ENCODE measurements around the gene LONP2.

Gene LONP2

DNA sequence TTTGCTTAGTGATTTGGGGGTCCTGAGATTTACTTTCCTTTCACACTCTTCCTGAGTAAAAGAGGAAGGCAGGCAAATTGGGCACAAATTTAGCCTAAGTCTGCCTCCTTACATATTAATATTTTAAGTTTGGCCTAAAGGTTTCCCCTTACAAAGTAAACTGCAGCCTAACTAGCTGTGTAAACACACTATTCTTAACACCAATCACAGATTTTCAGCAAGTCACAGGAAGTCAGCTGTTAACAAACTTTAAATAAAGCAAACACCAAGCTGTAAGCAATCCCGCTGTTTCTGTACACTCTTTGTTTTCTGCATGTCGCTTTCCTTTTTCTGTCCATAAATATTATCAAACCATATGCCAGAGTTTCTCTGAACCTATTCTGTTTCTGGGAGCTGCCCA lies 48.4 kb downstream of the LONP2 start:
- H3K4me3 ChIP-seq (ENCODE audit: low read depth, low read length): no peak overlapping the region
- TF ChIP-seq, protein P1, sequence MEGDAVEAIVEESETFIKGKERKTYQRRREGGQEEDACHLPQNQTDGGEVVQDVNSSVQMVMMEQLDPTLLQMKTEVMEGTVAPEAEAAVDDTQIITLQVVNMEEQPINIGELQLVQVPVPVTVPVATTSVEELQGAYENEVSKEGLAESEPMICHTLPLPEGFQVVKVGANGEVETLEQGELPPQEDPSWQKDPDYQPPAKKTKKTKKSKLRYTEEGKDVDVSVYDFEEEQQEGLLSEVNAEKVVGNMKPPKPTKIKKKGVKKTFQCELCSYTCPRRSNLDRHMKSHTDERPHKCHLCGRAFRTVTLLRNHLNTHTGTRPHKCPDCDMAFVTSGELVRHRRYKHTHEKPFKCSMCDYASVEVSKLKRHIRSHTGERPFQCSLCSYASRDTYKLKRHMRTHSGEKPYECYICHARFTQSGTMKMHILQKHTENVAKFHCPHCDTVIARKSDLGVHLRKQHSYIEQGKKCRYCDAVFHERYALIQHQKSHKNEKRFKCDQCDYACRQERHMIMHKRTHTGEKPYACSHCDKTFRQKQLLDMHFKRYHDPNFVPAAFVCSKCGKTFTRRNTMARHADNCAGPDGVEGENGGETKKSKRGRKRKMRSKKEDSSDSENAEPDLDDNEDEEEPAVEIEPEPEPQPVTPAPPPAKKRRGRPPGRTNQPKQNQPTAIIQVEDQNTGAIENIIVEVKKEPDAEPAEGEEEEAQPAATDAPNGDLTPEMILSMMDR (IDR thresholded peaks at IDR 0.05; ENCODE audit: low read depth, low read length, missing control alignments): no peak
- no peak for DNase-seq (ENCODE audit: low read depth)
- in situ Hi-C loops (cut with HindIII; ENCODE audit: low sequenced_read_pairs): no loop called here

GRCh38 chr16:48294724-48295123 lies 50.6 kb downstream of the LONP2 start:
- TF ChIP-seq, protein P1 (IDR thresholded peaks at IDR 0.05; ENCODE audit: low read depth, low read length, missing control alignments): no peak
- DNase-seq (ENCODE audit: low read depth): no peak
- in situ Hi-C loops (cut with HindIII; ENCODE audit: low sequenced_read_pairs): no loop called here
- no peak overlapping the region for H3K4me3 ChIP-seq (ENCODE audit: low read depth, low read length)

GRCh38 chr16:48295488-48296281 lies 51.6 kb downstream of the LONP2 start:
- TF ChIP-seq, protein P1 (IDR thresholded peaks at IDR 0.05; ENCODE audit: low read depth, low read length, missing control alignments): no peak
- no peak overlapping the region for H3K4me3 ChIP-seq (ENCODE audit: low read depth, low read length)
- in situ Hi-C loops (cut with HindIII; ENCODE audit: low sequenced_read_pairs): no loop called here
- peak; percentile 3 for DNase-seq (ENCODE audit: low read depth)

- no peak overlapping the region for H3K4me3 ChIP-seq (ENCODE audit: low read depth, low read length)
- no peak for DNase-seq (ENCODE audit: low read depth)
- TF ChIP-seq, protein P1 (IDR thresholded peaks at IDR 0.05; ENCODE audit: low read depth, low read length, missing control alignments): no peak
- in situ Hi-C loops (cut with HindIII; ENCODE audit: low sequenced_read_pairs): no loop called here
These were observed 55.4 kb downstream of the LONP2 start for GRCh38 chr16:48299471-48299870.

DNA sequence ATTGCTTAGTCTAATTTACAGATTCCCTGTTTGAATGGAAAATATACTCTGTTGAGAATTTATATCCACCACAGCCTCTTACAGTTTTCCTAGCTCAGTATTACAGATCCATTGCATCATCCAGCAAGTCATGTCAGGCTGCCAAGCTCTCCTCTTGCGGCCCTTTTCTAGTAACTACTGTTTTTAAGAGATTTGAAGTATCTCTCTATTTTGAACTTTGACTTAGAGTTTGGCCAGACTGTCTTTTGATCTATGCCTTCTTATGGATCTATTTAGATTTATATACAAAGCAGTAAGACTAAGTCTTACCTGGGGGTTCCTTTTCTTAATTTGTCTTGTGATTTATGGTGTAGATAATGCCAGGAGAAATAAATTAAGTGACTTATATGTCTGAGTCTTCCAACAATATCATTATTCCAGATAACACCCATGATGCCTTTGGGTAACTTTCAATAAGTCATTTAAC lies 56.3 kb downstream of the LONP2 start:
- no peak for DNase-seq (ENCODE audit: low read depth)
- H3K4me3 ChIP-seq (ENCODE audit: low read depth, low read length): no peak overlapping the region
- TF ChIP-seq, protein P1 (IDR thresholded peaks at IDR 0.05; ENCODE audit: low read depth, low read length, missing control alignments): no peak
- in situ Hi-C loops (cut with HindIII; ENCODE audit: low sequenced_read_pairs): no loop called here

DNA sequence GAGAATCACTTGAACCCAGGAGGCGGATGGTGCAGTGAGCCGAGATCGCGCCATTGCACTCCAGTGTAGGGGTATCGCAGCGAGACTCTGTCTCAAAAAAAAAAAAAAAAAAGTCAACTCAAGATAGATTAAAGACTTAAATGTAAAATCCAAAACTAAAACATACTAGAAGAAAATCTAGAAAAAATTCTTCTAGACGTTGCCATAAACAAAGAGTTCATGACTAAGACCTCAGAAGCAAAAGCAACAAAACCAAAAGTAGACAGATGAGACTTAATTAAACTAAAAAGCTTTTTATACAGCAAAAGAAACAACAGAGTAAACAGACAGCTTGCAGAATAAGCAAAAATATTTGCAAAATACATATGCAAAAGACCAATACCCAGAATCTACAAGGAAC lies 64.4 kb downstream of the LONP2 start:
- H3K4me3 ChIP-seq (ENCODE audit: low read depth, low read length): no peak overlapping the region
- TF ChIP-seq, protein P1 (IDR thresholded peaks at IDR 0.05; ENCODE audit: low read depth, low read length, missing control alignments): no peak
- in situ Hi-C loops (cut with HindIII; ENCODE audit: low sequenced_read_pairs): no loop called here
- DNase-seq (ENCODE audit: low read depth): no peak

Measured in astrocyte of the cerebellum (primary cell).